HG03039 (cell line): ENCODE results near the gene PXT1.
"Not testable (repeated sequence)": the region's sequence is repeated elsewhere in the genome, so short reads cannot be mapped to it uniquely, and the experiment has no call there.

Source experiments
- ATAC-seq: cut with Tn5 transposase; IDR thresholded peaks from one replicate; pipeline ENCODE4 v1.9.1; 2021; ENCODE audit warnings: mild to moderate bottlenecking, moderate library complexity; ENCODE audit not compliant: unreplicated experiment

Gene PXT1

DNA sequence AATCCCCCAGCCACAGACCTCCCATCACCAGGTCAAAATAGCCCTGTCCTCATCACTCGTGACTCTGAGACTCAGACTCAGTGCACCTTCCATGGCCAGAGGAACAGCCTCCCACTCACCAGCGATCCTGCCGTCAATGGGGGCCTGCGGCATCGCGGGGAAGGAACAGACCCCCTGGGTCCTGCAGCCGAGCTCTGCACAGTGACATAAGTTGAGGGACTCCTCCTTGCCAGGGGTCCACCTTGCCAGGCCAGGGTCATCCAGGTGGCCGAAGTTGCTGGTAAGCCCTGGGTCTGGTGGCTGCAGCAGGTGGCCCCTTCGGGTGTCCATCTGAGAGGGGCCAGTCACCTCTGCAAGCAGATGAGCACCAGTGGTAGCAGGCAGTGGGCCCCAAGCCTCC lies 71.4 kb downstream of the PXT1 start:
- ATAC-seq, result no peak

- no peak for ATAC-seq
These were observed 72.0 kb downstream of the PXT1 start for GRCh38 chr6:36370638-36371037.

- no peak for ATAC-seq
These were observed 73.5 kb downstream of the PXT1 start for GRCh38 chr6:36368921-36369865.

- ATAC-seq, result no peak
These were observed 74.2 kb downstream of the PXT1 start for GRCh38 chr6:36368421-36368820.

- no peak for ATAC-seq
These were observed 74.9 kb downstream of the PXT1 start for GRCh38 chr6:36367743-36368142.

GRCh38 chr6:36364669-36365479 lies 77.8 kb downstream of the PXT1 start:
- no peak for ATAC-seq

DNA sequence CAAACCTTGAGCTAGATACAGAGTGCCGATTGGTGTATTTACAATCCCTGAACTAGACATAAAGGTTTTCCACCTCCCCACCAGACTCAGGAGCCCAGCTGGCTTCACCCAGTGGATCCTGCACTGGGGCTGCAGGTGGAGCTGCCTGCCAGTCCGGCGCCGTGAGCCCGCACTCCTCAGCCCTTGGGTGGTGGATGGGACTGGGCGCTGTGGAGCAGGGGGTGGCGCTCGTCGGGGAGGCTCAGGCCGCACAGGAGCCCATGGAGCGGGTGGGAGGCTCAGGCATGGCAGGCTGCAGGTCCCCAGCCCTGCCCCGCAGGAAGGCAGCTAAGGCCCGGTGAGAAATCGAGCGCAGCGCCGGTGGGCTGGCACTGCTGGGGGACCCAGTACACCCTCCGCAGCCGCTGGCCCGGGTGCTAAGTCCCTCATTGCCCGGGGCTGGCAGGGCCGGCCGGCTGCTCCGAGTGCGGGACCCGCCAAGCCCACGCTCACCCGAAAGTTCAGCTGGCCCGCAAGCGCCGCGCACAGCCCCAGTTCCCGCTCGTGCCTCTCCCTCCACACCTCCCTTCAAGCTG lies 78.5 kb downstream of the PXT1 start:
- ATAC-seq, result not testable (repeated sequence)

DNA sequence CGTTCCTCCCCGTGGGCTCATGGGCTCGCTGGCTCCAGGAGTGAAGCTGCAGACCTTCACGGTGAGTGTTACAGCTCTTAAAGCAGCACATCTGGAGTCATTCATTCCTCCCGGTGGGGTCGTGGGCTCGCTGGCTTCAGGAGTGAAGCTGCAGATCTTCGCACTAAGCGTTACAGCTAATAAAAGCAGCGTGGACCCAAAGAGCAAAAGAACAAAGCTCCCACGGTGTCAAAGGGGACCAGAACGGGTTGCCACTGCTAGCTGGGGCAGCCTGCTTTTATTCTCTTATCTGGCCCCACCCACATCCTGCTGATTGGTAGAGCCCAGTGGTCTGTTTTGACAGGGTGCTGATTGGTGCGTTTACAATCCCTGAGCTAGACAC lies 79.3 kb downstream of the PXT1 start:
- not testable (repeated sequence) for ATAC-seq

DNA sequence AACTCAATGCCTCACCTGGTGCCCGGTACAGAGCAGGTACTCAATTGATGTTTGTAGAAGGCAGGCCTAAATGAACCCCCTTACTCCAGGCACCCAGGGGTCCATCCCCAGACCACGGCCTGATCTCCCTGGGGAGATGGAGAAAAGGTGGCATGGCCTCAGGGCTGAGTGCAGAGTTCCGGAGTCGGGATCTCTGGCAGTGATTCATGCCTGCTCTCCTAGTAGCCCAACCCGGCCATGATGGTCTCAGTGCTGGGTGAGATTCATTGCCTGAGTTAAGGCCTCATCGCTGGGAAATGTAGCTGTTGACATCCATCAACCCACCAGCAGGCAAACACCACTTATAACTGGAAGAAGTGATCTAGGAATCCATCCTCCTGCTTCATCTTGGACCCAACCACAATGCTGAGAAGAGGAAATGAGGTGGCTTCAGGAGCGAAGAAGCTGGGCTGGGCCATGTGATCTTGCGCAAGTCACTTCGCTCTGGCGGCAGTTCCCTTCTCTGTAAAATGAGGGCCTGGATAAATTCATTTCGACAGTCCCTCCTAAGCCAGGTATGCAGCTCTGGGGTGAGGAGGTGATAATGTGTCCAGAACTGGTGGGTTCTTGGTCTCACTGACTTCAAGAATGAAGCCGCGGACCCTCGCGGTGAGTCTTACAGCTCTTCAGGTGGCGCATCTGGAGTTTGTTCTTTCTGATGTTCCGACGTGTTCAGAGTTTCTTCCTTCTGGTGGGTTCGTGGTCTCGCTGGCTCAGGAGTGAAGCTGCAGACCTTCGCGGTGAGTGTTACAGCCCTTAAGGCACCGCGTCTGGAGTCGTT lies 79.9 kb downstream of the PXT1 start:
- ATAC-seq, result no peak

DNA sequence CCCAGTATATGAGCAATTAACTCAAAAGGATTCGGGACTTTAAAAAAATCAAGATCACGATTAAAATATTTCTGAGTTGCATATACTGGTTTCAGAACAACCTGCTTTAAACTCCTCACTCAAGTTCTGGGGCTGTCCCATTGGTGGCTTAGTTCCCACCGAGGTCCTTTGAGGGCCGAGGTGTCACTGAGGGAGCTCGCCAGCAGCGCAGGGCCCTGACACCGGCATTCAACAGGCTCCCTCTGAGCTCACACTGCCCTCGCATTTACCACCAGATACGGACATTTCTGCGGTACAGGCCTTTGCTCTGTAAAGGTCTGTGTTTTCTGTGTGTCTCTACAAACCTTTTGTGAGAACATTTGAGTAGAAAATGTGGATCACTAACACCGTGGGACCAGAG lies 81.6 kb downstream of the PXT1 start:
- ATAC-seq, result no peak

DNA sequence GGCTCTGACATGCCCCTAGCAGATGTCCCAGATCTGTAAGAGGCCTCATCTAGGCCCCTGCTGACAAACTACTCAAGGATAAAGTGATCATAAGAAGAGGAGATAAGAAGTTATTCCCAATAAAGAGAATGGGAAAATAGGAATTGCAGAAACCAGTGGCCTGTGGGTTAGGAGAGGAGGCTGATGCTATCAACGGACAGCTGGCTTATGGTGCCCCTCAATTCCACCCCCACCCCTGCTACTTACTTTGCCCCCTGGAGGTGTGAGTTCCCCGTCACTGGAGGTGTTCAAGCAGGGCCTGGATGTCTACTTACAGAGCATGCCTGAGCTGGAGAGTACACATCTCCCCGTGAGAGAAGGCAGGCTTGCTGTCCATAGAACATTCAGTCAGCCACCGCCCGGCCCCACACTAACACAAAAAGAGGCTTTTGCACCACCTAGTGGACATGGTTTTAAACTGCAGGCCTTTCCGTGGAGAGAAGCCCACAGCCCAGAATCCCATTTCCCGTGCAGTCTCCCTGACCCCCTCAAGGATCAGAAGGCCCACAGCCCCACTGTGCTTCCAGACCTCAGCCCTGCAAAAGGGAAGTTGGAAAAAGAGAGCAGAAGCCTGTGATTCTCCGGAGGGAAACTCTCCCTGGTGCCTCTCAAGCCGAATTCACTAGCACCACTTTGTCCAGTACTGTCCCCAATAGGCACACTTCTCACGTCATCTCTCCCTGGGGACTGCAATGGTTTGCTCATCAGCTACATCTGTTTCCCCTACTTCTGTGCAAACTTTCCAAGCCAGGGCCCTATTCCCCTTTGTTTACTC lies 82.2 kb downstream of the PXT1 start:
- ATAC-seq, result no peak

GRCh38 chr6:36358226-36358915 lies 84.3 kb downstream of the PXT1 start:
- no peak for ATAC-seq

GRCh38 chr6:36357872-36358225 lies 84.8 kb downstream of the PXT1 start:
- ATAC-seq, result no peak

DNA sequence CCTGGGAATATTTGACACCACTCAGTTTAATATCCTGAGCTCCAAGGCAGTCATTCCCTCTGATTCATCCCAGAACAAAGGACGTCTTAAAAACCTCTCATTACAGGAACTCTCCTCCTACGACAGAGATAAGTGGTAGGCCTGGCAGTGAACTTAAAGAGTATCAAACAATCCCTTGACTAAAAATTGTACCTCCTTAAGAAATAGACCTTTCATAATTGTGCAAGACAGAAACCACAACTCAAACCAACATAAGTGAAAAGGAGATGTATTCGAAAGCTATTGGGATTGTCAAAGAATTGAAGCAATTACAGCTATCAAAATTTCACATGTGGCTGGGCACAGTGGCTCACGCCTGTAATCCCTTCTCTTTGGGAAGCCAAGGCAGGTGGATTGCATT lies 86.8 kb downstream of the PXT1 start:
- no peak for ATAC-seq

DNA sequence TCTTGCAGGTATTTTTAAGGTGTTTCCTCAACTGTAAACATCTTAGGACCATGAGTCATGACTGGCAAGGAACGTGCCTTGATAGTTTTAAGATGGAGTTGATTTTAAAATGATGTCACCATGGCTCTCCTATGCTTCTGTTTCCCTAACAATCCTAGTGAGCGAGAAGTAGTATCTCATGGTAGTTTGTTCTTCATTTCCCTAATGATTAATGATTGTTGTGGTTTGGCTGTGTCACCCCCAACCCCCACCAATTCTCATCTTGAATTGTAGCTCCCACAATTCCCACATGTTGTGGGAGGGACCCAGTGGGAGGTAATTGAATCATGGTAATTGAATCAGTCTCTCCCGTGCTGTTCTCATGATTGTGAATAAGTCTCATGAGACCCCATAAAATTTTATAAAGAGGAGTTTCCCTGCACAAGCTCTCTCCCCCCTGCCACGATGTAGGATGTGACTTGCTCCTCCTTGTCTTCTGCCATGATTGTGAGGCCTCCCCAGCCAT lies 89.2 kb downstream of the PXT1 start:
- no peak for ATAC-seq

DNA sequence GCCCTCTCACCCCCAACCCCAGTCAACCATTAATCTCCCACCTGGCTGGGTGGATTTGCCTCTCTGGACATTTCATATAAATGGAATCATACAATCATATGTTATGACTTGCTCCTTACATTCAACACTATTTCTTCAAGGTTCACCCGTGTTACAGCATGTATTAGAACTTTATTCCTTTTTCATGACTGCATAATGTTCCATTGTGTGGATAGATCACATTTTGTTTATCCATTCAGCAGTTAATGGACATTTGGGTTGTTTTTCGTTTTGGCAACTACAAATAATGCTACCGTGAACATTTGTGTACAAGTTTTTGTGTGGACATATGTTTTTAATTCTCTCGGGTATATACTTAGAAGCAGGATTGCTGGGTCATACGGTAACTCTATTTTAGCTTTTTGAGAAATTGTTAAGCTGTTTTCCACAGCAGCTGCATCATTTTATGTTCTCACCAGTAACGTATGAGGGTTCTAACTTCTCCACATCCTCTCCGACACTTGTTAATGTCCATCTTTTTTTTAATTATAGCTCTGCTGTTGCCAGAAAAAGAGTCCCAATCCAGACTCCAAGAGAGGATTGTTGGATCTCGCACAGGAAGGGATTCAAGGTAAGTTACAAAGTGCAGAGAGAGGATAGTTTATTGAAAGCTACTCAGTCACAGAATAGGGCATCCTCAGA lies 90.0 kb downstream of the PXT1 start:
- ATAC-seq, result no peak

- ATAC-seq, result no peak
These were observed 91.7 kb downstream of the PXT1 start for GRCh38 chr6:36350681-36351571.

- ATAC-seq, result no peak
These were observed 92.6 kb downstream of the PXT1 start for GRCh38 chr6:36350082-36350481.
